WERI-Rb-1 (cell line): ENCODE results near the gene AHCY.

Source experiments
- DNase-seq: peaks from one replicate; pipeline ENCODE4 v3.0.0-alpha.2; 2020
- H3K27ac ChIP-seq: fragments of 250-450 bp; sonication (Bioruptor Pico); 2 replicates; pipeline ENCODE4 v1.5.1; 2020; ENCODE audit warnings: mild to moderate bottlenecking, moderate library complexity
- H3K27me3 ChIP-seq: fragments of 250-450 bp; sonication (Bioruptor Pico); 2 replicates; pipeline ENCODE4 v1.5.1; 2021; ENCODE audit warnings: mild to moderate bottlenecking, low read depth, moderate library complexity; ENCODE audit not compliant: insufficient read depth, severe bottlenecking
- H3K36me3 ChIP-seq: fragments of 250-450 bp; sonication (Bioruptor Pico); 2 replicates; pipeline ENCODE4 v1.5.1; 2020; ENCODE audit warnings: mild to moderate bottlenecking, moderate library complexity
- H3K4me3 ChIP-seq: 2 replicates; pipeline ENCODE4 v1.5.1; 2011; ENCODE audit warnings: low read depth, mild to moderate bottlenecking, control low read depth, low read length
- H3K9me3 ChIP-seq: fragments of 250-450 bp; sonication (Bioruptor Pico); 2 replicates; pipeline ENCODE4 v1.5.1; 2021; ENCODE audit warnings: mild to moderate bottlenecking, moderate library complexity; ENCODE audit not compliant: severe bottlenecking
- CTCF ChIP-seq: IDR thresholded peaks from 2 replicates; pipeline ENCODE4 v1.5.1; 2011; ENCODE audit warnings: low read depth, mild to moderate bottlenecking, control low read depth, inconsistent platforms, low read length

The AHCY gene

GRCh38 chr20:34283844-34284243 is 19.3 kb downstream of the AHCY start:
- no peaks in the 10 kb centered on the region for H3K27me3 ChIP-seq
- H3K36me3 ChIP-seq = peaks cover 90% of the 10 kb centered on the region
- no peaks in the 10 kb centered on the region for H3K9me3 ChIP-seq
- no peak for DNase-seq
- H3K4me3 ChIP-seq = no peak overlapping the region
- no peak overlapping the region for H3K27ac ChIP-seq
- no peak for TF ChIP-seq CTCF

GRCh38 chr20:34282041-34282440 is 21.1 kb downstream of the AHCY start:
- no peak for TF ChIP-seq CTCF
- Histone ChIP-seq H3K27ac (no peak overlapping the region), H3K36me3 (peaks cover 90% of the 10 kb centered on the region), H3K4me3 (no peak overlapping the region), H3K27me3 (no peaks in the 10 kb centered on the region), H3K9me3 (no peaks in the 10 kb centered on the region)
- DNase-seq = no peak

- DNase-seq = no peak
- H3K36me3 ChIP-seq = peaks cover 93% of the 10 kb centered on the region
- no peaks in the 10 kb centered on the region for H3K9me3 ChIP-seq
- H3K27ac ChIP-seq = no peak overlapping the region
- TF ChIP-seq CTCF = no peak
- H3K27me3 ChIP-seq = no peaks in the 10 kb centered on the region
- H3K4me3 ChIP-seq = no peak overlapping the region
Measured at GRCh38 chr20:34281177-34281576, 22.0 kb downstream of the AHCY start.

- H3K9me3 ChIP-seq = no peaks in the 10 kb centered on the region
- no peak overlapping the region for H3K27ac ChIP-seq
- peaks cover 55% of the 10 kb centered on the region for H3K36me3 ChIP-seq
- H3K27me3 ChIP-seq = no peaks in the 10 kb centered on the region
- no peak for DNase-seq
- H3K4me3 ChIP-seq = no peak overlapping the region
- TF ChIP-seq CTCF = no peak
Measured at GRCh38 chr20:34274694-34275093, 28.5 kb downstream of the AHCY start.

- H3K4me3 ChIP-seq = no peak overlapping the region
- no peaks in the 10 kb centered on the region for H3K9me3 ChIP-seq
- no peak for DNase-seq
- no peak for TF ChIP-seq CTCF
- no peak overlapping the region for H3K27ac ChIP-seq
- peaks cover 34% of the 10 kb centered on the region for H3K36me3 ChIP-seq
- no peaks in the 10 kb centered on the region for H3K27me3 ChIP-seq
Measured at GRCh38 chr20:34271956-34272355, 31.2 kb downstream of the AHCY start.

GRCh38 chr20:34269996-34270627 is 33.0 kb downstream of the AHCY start:
- Histone ChIP-seq H3K27ac (no peak overlapping the region), H3K36me3 (peaks cover 18% of the 10 kb centered on the region), H3K4me3 (no peak overlapping the region), H3K27me3 (no peaks in the 10 kb centered on the region), H3K9me3 (no peaks in the 10 kb centered on the region)
- DNase-seq = no peak
- TF ChIP-seq CTCF = no peak
